IMR-90 (cell line): ENCODE measurements around the gene TMIGD1. TPM values are rescaled to one million over a fixed set of nuclear protein-coding genes. Genes with fewer than 3 reads are reported as not detected.

ENCODE experiments used
- ATAC-seq: fragments of 200-7000 bp; cut with Tn5 transposase; 2 replicates; pipeline ENCODE4 v1.9.1; 2020; ENCODE audit warnings: low read depth, mild to moderate bottlenecking, moderate library complexity
- BruUV-seq: library from RNA; stranded (reverse); fragments of 400-500 nt; replicated peaks from 2 replicates; lab custom pipeline; 2021; lab: Mats Ljungman, UMichigan
- CTCF ChIA-PET: fragments of 300-600 bp; formaldehyde crosslinking; extraction: SDS; loops from one replicate; lab custom pipeline; 2021; ENCODE audit warnings: antibody characterized with exemption; lab: Yijun Ruan, JAX
- POLR2A ChIA-PET: fragments of 300-600 bp; sonication (Branson Sonifier 250); formaldehyde crosslinking; loops from one replicate; lab custom pipeline; 2022; ENCODE audit warnings: antibody characterized with exemption; ENCODE audit not compliant: unreplicated experiment; lab: Charles Lee
- DNase-seq: peaks from one replicate; pipeline ENCODE4 v3.0.0; 2013
- H2AFZ ChIP-seq: replicated peaks from 2 replicates; pipeline ENCODE3; 2013; ENCODE audit warnings: low read length, mild to moderate bottlenecking; ENCODE audit not compliant: poor library complexity
- H2AK5ac ChIP-seq: 2 replicates; pipeline ENCODE4 v1.6.1; 2013; ENCODE audit warnings: low read depth, low read length, inconsistent platforms
- H2AK9ac ChIP-seq: replicated peaks from 2 replicates; pipeline ENCODE3; 2013; ENCODE audit warnings: mild to moderate bottlenecking, low read depth, low read length, moderate library complexity; ENCODE audit not compliant: poor library complexity
- H2BK120ac ChIP-seq: 2 replicates; pipeline ENCODE4 v1.6.1; 2013; ENCODE audit warnings: low read depth, low read length, inconsistent platforms
- H2BK15ac ChIP-seq: 3 replicates; pipeline ENCODE4 v1.6.1; 2013; ENCODE audit warnings: low read depth, low read length, inconsistent platforms
- H2BK20ac ChIP-seq: 2 replicates; pipeline ENCODE4 v1.6.1; 2013; ENCODE audit warnings: low read depth, mild to moderate bottlenecking, inconsistent platforms, low read length, moderate library complexity
- H2BK5ac ChIP-seq: 2 replicates; pipeline ENCODE4 v1.6.1; 2013; ENCODE audit warnings: mild to moderate bottlenecking, low read depth, low read length, inconsistent platforms; ENCODE audit not compliant: poor library complexity, severe bottlenecking
- H3K14ac ChIP-seq: replicated peaks from 2 replicates; pipeline ENCODE4 v1.6.1; 2013; ENCODE audit warnings: low read depth, low read length, inconsistent platforms
- H3K18ac ChIP-seq: 2 replicates; pipeline ENCODE4 v1.6.1; 2013; ENCODE audit warnings: low read depth, low read length, control low read depth
- H3K23ac ChIP-seq: 2 replicates; pipeline ENCODE4 v1.6.1; 2013; ENCODE audit warnings: low read depth, low read length, inconsistent platforms
- H3K27ac ChIP-seq: 2 replicates; pipeline ENCODE4 v1.5.1; 2013; ENCODE audit warnings: mild to moderate bottlenecking, control low read depth, low read length; ENCODE audit not compliant: insufficient read depth
- H3K27me3 ChIP-seq: 2 replicates; pipeline ENCODE4 v1.6.1; 2013; ENCODE audit warnings: low read length; ENCODE audit not compliant: control insufficient read depth, insufficient read depth
- H3K36me3 ChIP-seq: 2 replicates; pipeline ENCODE4 v1.6.1; 2013; ENCODE audit warnings: low read length, mixed read lengths; ENCODE audit not compliant: control insufficient read depth, insufficient read depth
- H3K4ac ChIP-seq: 2 replicates; pipeline ENCODE4 v1.6.1; 2013; ENCODE audit warnings: low read depth, low read length, inconsistent platforms
- H3K4me1 ChIP-seq: 2 replicates; pipeline ENCODE4 v1.6.1; 2013; ENCODE audit warnings: low read length, mixed read lengths; ENCODE audit not compliant: control insufficient read depth, insufficient read depth
- H3K4me2 ChIP-seq: 2 replicates; pipeline ENCODE4 v1.6.1; 2013; ENCODE audit warnings: low read depth, mild to moderate bottlenecking, control low read depth, low read length, moderate library complexity
- H3K4me3 ChIP-seq: 2 replicates; pipeline ENCODE4 v1.5.1; 2013; ENCODE audit warnings: low read depth, mild to moderate bottlenecking, control low read depth, low read length, moderate library complexity; ENCODE audit not compliant: insufficient read depth
- H3K56ac ChIP-seq: 2 replicates; pipeline ENCODE4 v1.6.1; 2013; ENCODE audit warnings: low read length, inconsistent platforms; ENCODE audit not compliant: insufficient read depth; ENCODE audit errors: extremely low read depth
- H3K79me1 ChIP-seq, 2 experiments: 2 replicates each; pipeline ENCODE4 v1.6.1; 2013; ENCODE audit warnings: low read length in 2 of 2, inconsistent platforms in 1 of 2, low read depth in 1 of 2
- H3K9ac ChIP-seq: 2 replicates; pipeline ENCODE4 v1.6.1; 2013; ENCODE audit warnings: low read depth, low read length, control low read depth
- H3K9me1 ChIP-seq: 2 replicates; pipeline ENCODE4 v1.6.1; 2013; ENCODE audit warnings: low read length, inconsistent platforms; ENCODE audit not compliant: insufficient read depth
- H3K9me3 ChIP-seq: 2 replicates; pipeline ENCODE4 v1.6.1; 2013; ENCODE audit warnings: low read length; ENCODE audit not compliant: control insufficient read depth, insufficient read depth
- H4K20me1 ChIP-seq: 2 replicates; pipeline ENCODE4 v1.6.1; 2013; ENCODE audit warnings: low read length, inconsistent platforms; ENCODE audit not compliant: insufficient read depth
- H4K5ac ChIP-seq: 2 replicates; pipeline ENCODE4 v1.6.1; 2013; ENCODE audit warnings: mild to moderate bottlenecking, low read depth, low read length, control low read depth
- H4K8ac ChIP-seq, 2 experiments: 2 replicates each; pipeline ENCODE4 v1.6.1; 2013; ENCODE audit warnings: low read depth in 2 of 2, low read length in 2 of 2, control low read depth in 1 of 2, inconsistent platforms in 1 of 2
- H4K91ac ChIP-seq: 2 replicates; pipeline ENCODE4 v1.6.1; 2013; ENCODE audit warnings: low read depth, low read length, inconsistent platforms; ENCODE audit not compliant: insufficient read depth
- BHLHE40 ChIP-seq: fragments of 150-350 bp; IDR thresholded peaks from 2 replicates; pipeline ENCODE4 v1.6.1; 2016; ENCODE audit warnings: mild to moderate bottlenecking, low read depth, low read length
- CEBPB ChIP-seq: IDR thresholded peaks from 2 replicates; pipeline ENCODE4 v1.6.1; 2012; ENCODE audit warnings: low read depth, low read length, improper control_type of control experiment
- CHD1 ChIP-seq: IDR thresholded peaks from 2 replicates; pipeline ENCODE4 v1.6.1; 2012; ENCODE audit warnings: low read depth, low read length, improper control_type of control experiment
- CTCF ChIP-seq: conservative IDR thresholded peaks from 2 replicates; pipeline ENCODE4 v1.5.1; 2012; ENCODE audit warnings: mild to moderate bottlenecking, low read depth, low read length, improper control_type of control experiment
- ELK1 ChIP-seq: fragments of 150-350 bp; IDR thresholded peaks from 2 replicates; pipeline ENCODE4 v1.6.1; 2016; ENCODE audit warnings: low read depth, mild to moderate bottlenecking, low read length, moderate library complexity, borderline replicate concordance
- FOS ChIP-seq: fragments of 150-350 bp; IDR thresholded peaks from 2 replicates; pipeline ENCODE4 v1.6.1; 2016; ENCODE audit warnings: low read depth, low read length
- MAZ ChIP-seq: IDR thresholded peaks from 2 replicates; pipeline ENCODE4 v1.6.1; 2012; ENCODE audit warnings: low read depth, mild to moderate bottlenecking, low read length, improper control_type of control experiment, moderate library complexity, borderline replicate concordance
- MXI1 ChIP-seq: IDR thresholded peaks from 2 replicates; pipeline ENCODE4 v1.6.1; 2012; ENCODE audit warnings: low read depth, mild to moderate bottlenecking, low read length, moderate library complexity, borderline replicate concordance
- NFE2L2 ChIP-seq: fragments of 150-350 bp; IDR thresholded peaks from 2 replicates; pipeline ENCODE4 v1.6.1; 2016; ENCODE audit warnings: low read depth, mild to moderate bottlenecking, low read length
- POLR2A ChIP-seq: IDR thresholded peaks from 2 replicates; pipeline ENCODE4 v1.6.1; 2012; ENCODE audit warnings: mild to moderate bottlenecking, low read depth, low read length
- RAD21 ChIP-seq: IDR thresholded peaks from 2 replicates; pipeline ENCODE4 v1.6.1; 2012; ENCODE audit warnings: low read length, improper control_type of control experiment
- RFX5 ChIP-seq: IDR thresholded peaks from 2 replicates; pipeline ENCODE4 v1.8.0; 2012; ENCODE audit warnings: low read depth, mild to moderate bottlenecking, low read length, moderate library complexity
- SMC3 ChIP-seq: fragments of 150-350 bp; IDR thresholded peaks from 2 replicates; pipeline ENCODE4 v1.6.1; 2016; ENCODE audit warnings: low read depth, mild to moderate bottlenecking, antibody characterized with exemption, low read length, moderate library complexity
- USF2 ChIP-seq: fragments of 150-350 bp; IDR thresholded peaks from 2 replicates; pipeline ENCODE4 v1.6.1; 2017; ENCODE audit warnings: mild to moderate bottlenecking, antibody characterized with exemption, low read length, low read depth
- WGBS, 2 experiments: methylation state at CpG; one replicate each; pipeline versions ENCODE4 v1.1.5 to v1.1.7; 2013; ENCODE audit warnings: missing lambda C conversion rate in 2 of 2; ENCODE audit not compliant: insufficient read length in 1 of 2; ENCODE audit errors: extremely low coverage in 2 of 2; 5-methylcytosine and 5-hydroxymethylcytosine counted together
- dilution Hi-C: fragments of 300-500 bp; cut with HindIII; formaldehyde crosslinking; loops from one replicate; pipeline ENCODE4 v1.14.3; 2018; ENCODE audit warnings: low sequenced_read_pairs; ENCODE audit not compliant: unreplicated experiment
- in situ Hi-C: fragments of 300-500 bp; cut with MboI; formaldehyde crosslinking; loops from 3 replicates; pipeline ENCODE4 v1.14.3; 2019; ENCODE audit warnings: low sequenced_read_pairs, inconsistent platforms, mixed read lengths
- intact Hi-C: fragments of 100-400 bp; cut with micrococcal nuclease; formaldehyde crosslinking; loops from 2 replicates; pipeline ENCODE4 v1.10.0; 2022
- polyA plus RNA-seq, 3 experiments: library from polyadenylated mRNA; depleted of rRNA; stranded (reverse); fragments of >200 nt; gene quantifications; 2 replicates each; pipeline ENCODE4 v1.2.3, GENCODE V29; 2012; ENCODE audit warnings: low replicate concordance in 1 of 3
- total RNA-seq: library from RNA; depleted of rRNA; stranded (reverse); fragments of >200 nt; gene quantifications from 2 replicates; pipeline ENCODE4 v1.2.3, GENCODE V29; 2012

Gene TMIGD1
- total and polyA plus RNA-seq, 2 of the 4 experiments (the other 2 are of a cell fraction): not detected

- Histone ChIP-seq H3K14ac (peak overlapping the region; percentile 99), H3K36me3 (peaks cover 2% of the 10 kb centered on the region; the same call in 1 of the 2 replicates), H2BK20ac (peak overlapping the region; percentile 62), H3K9me1 (no peaks in the 10 kb centered on the region), H3K23ac (peak overlapping the region; percentile 62), H2BK120ac (peak overlapping the region; percentile 90), H3K27me3 (peaks cover 2% of the 10 kb centered on the region; the same call in 1 of the 2 replicates), H4K5ac (peak overlapping the region; percentile 85), H2AK9ac (peak overlapping the region; percentile 91), H3K4me1 (no peaks in the 10 kb centered on the region), H3K4me2 (peak overlapping the region; percentile 81), H3K9ac (peak overlapping the region; percentile 65), H3K18ac (peak overlapping the region; percentile 71), H2AFZ (peak overlapping the region; percentile 99), H3K27ac (peak overlapping the region; percentile 44), H3K4me3 (peak overlapping the region; percentile 76), H2AK5ac (no peak overlapping the region), H4K91ac (peak overlapping the region; percentile 88), H2BK5ac (peak overlapping the region; percentile 41), H3K56ac (peak overlapping the region; percentile 78), H4K20me1 (peaks cover 6% of the 10 kb centered on the region; the same call in 1 of the 2 replicates), H3K4ac (peak overlapping the region; percentile 96), H2BK15ac (peak overlapping the region; percentile 86; the same call in 1 of the 3 replicates), H4K8ac (peak overlapping the region; percentile 92 to 98), H3K79me1 (peaks cover 13 to 31% of the 10 kb centered on the region in 2 experiments), H3K9me3 (no peaks in the 10 kb centered on the region)
- ChIA-PET CTCF (interaction anchor here (1.0 kb wide), 1 partner anchor 44 kb away, joined by 4 read pairs; no protein-coding TSS in a partner anchor), POLR2A (no interaction called here)
- ATAC-seq (no peak; the same call in 1 of the 2 replicates), DNase-seq (peak; percentile 31)
- dilution Hi-C loops: no loop called here
- 76% methylated on average over 7 of the region's 17 CpGs; no CpG with 5 or more reads in 1 of the 2 experiments for WGBS, 2 experiments
- no TSS peak for BruUV-seq
- in situ Hi-C loops: no loop called here
- TF ChIP-seq POLR2A (no peak), NFE2L2 (no peak), CTCF (no peak), USF2 (no peak), ELK1 (no peak), SMC3 (no peak), MXI1 (no peak), RAD21 (no peak), BHLHE40 (no peak), MAZ (no peak), CHD1 (no peak), RFX5 (no peak), FOS (no peak), CEBPB (no peak)
- intact Hi-C loops: loop anchor here (5.0 kb wide), 1 partner anchor 85 kb away; the partner anchor contains the start of gene CPD
These were observed 41.5 kb downstream of the TMIGD1 start for GRCh38 chr17:30292286-30292858.
